ENCODE data around the gene ITM2A. TPM values are rescaled to one million over a fixed set of nuclear protein-coding genes. Genes with fewer than 3 reads are reported as not detected.
A peak's percentile ranks its signal among the peaks of the same experiment; 100 is the strongest.

The ITM2A gene
- total and polyA plus RNA-seq, 8 donors, result 33.6 to 88.9 (median 67.7) TPM

GRCh38 chrX:79330022-79330421 lies 37.1 kb downstream of the ITM2A start:
- Histone ChIP-seq H3K4me1 (no peaks in the 10 kb centered on the region), H3K4me3 (no peak overlapping the region), H3K9me3 (no peaks in the 10 kb centered on the region), H3K27ac (no peak overlapping the region), H3K27me3 (no peaks in the 10 kb centered on the region), H3K36me3 (no peaks in the 10 kb centered on the region)
- ATAC-seq (no peak), DNase-seq (no peak)
- TF ChIP-seq CTCF (IDR thresholded peaks at IDR 0.05), result no peak
- intact Hi-C loops (cut with DNase I), result no loop called here

GRCh38 chrX:79325263-79325958 lies 41.7 kb downstream of the ITM2A start:
- DNase-seq, result no peak
- intact Hi-C loops (cut with DNase I), result no loop called here
- peak; percentile 78 for ATAC-seq
- TF ChIP-seq CTCF (IDR thresholded peaks at IDR 0.05), result no peak
- no peaks in the 10 kb centered on the region for H3K36me3 ChIP-seq
- H3K4me1 ChIP-seq, result no peaks in the 10 kb centered on the region
- no peak overlapping the region for H3K4me3 ChIP-seq
- no peaks in the 10 kb centered on the region for H3K27me3 ChIP-seq
- no peak overlapping the region for H3K27ac ChIP-seq
- H3K9me3 ChIP-seq, result no peaks in the 10 kb centered on the region

Other genes starting within 250 kb of the ITM2A start
- 1 to 10 TPM in 1 of 2 donors, under 1 TPM in 1; 0.87 to 1.3 TPM for gene GPR174, start 222.6 kb downstream of the ITM2A start, total RNA-seq
- under 1 TPM; 0.40 to 0.85 (median 0.58) TPM for gene GPR174, start 222.6 kb downstream of the ITM2A start, polyA plus RNA-seq (ENCODE audit: insufficient read length in 6 of 6)

All from left lung (tissue), 10 donors.